ENCODE results near the gene ANKRD17. TPM values are rescaled to one million over a fixed set of nuclear protein-coding genes. Genes with fewer than 3 reads are reported as not detected.

ANKRD17 gene
- total RNA-seq, 1 donor from 2014 or later = 62.5 TPM

GRCh38 chr4:73067971-73068394, 190.6 kb downstream of the ANKRD17 start:
- DNase-seq (ENCODE audit: extremely low read depth, low read depth, low spot score) = no peak

GRCh38 chr4:73066928-73067327, 191.7 kb downstream of the ANKRD17 start:
- DNase-seq (ENCODE audit: extremely low read depth, low read depth, low spot score) = no peak

- DNase-seq (ENCODE audit: extremely low read depth, low read depth, low spot score) = no peak
Observed at GRCh38 chr4:73066445-73066844, 192.2 kb downstream of the ANKRD17 start.

GRCh38 chr4:73064536-73064935, 194.1 kb downstream of the ANKRD17 start:
- no peak for DNase-seq (ENCODE audit: extremely low read depth, low read depth, low spot score)

GRCh38 chr4:73055241-73055897, 203.2 kb downstream of the ANKRD17 start:
- no peak for DNase-seq (ENCODE audit: extremely low read depth, low read depth, low spot score)

- no peak for DNase-seq (ENCODE audit: extremely low read depth, low read depth, low spot score)
Observed at GRCh38 chr4:73053974-73054480, 204.6 kb downstream of the ANKRD17 start.

- DNase-seq (ENCODE audit: extremely low read depth, low read depth, low spot score) = no peak
Observed at GRCh38 chr4:73053076-73053475, 205.5 kb downstream of the ANKRD17 start.

GRCh38 chr4:73051625-73052024, 207.0 kb downstream of the ANKRD17 start:
- DNase-seq (ENCODE audit: extremely low read depth, low read depth, low spot score) = no peak

GRCh38 chr4:73045879-73046278, 212.7 kb downstream of the ANKRD17 start:
- DNase-seq (ENCODE audit: extremely low read depth, low read depth, low spot score) = no peak

GRCh38 chr4:73037057-73037456, 221.5 kb downstream of the ANKRD17 start:
- DNase-seq (ENCODE audit: extremely low read depth, low read depth, low spot score) = no peak

- no peak for DNase-seq (ENCODE audit: extremely low read depth, low read depth, low spot score)
Observed at GRCh38 chr4:73036123-73036522, 222.5 kb downstream of the ANKRD17 start.

GRCh38 chr4:73034896-73035295, 223.7 kb downstream of the ANKRD17 start:
- DNase-seq (ENCODE audit: extremely low read depth, low read depth, low spot score) = no peak

- DNase-seq (ENCODE audit: extremely low read depth, low read depth, low spot score) = no peak
Observed at GRCh38 chr4:73028621-73029020, 230.0 kb downstream of the ANKRD17 start.

Other genes starting within 250 kb of the ANKRD17 start
- 19.1 and 20.1 TPM in 2 replicates for gene COX18, start 189.1 kb downstream of the ANKRD17 start, total RNA-seq
- not detected in 2 replicates for gene ALB, start 145.5 kb upstream of the ANKRD17 start, total RNA-seq
- gene AFP, start 177.4 kb upstream of the ANKRD17 start, total RNA-seq = not detected in 2 replicates
- gene AFM, start 222.9 kb upstream of the ANKRD17 start, total RNA-seq = not detected in 2 replicates

All from glomerular endothelial cell (primary cell).